SKM-1 (cell line): Measurements from ENCODE around the gene HNRNPA2B1.
"Not testable (repeated sequence)": the region's sequence is repeated elsewhere in the genome, so short reads cannot be mapped to it uniquely, and the experiment has no call there.

Experiments
- DNase-seq: peaks from one replicate; lab custom pipeline; 2025; ENCODE audit not compliant: unreplicated experiment; lab: John Stamatoyannopoulos, UW

The HNRNPA2B1 gene

GRCh38 chr7:26198133-26198780 lies 2.3 kb downstream of the HNRNPA2B1 start:
- no peak for DNase-seq

GRCh38 chr7:26197153-26198115 lies 3.1 kb downstream of the HNRNPA2B1 start:
- peak; percentile 67 for DNase-seq

DNA sequence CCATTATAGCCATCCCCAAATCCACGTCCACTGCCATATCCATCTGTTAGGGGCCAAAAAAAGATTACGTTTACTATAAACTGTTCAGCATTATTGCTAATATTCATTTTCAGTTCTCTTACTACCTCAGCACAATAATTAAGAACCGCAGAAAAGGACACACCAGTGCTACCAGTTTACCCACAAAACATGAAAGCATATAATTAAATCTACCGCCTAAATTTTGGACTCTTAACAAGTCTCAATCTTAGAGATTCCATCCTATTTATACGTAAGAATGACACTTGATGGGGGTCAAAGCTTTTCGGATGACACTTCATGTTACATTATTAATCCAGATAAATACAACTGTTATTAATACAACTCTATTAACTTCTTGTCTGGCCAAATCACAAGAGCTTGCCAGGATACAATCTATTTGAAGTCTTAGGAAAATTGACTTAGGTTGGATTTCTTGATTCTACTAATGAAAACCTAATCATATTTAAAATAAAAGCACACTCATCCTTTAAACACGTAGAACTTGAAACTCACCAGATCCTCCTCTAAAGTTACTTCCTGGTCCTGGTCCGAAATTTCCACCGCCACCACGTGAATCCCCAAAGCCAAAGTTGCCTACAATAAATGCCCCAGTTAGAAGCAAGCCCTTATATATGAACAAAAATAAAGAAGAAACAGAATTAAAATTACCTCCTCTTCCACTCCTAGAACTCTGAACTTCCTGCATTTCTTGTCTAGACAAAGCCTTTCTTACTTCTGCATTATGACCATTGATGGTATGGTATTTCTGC lies 4.5 kb downstream of the HNRNPA2B1 start:
- no peak for DNase-seq

DNA sequence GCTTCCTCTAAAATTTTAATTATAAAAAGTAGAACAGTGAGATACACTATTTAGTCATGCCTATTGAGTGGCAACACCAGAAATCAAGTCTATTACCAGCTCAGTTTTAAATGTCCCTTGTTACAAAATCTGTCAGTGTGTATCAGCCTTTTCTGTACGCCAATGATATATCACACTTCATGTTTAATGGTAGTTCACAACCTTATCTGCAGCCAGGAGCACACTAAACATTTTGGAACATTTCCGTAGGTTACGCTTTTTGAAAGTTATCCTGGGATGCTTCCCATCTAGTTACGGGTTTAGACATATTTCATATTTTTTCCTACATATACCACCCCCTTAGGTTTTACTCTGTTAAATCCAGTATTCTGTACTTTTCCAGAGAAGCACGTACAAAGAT lies 5.4 kb downstream of the HNRNPA2B1 start:
- DNase-seq: no peak

GRCh38 chr7:26194764-26195163 lies 5.8 kb downstream of the HNRNPA2B1 start:
- DNase-seq: not testable (repeated sequence)

- no peak for DNase-seq
These were observed 6.9 kb downstream of the HNRNPA2B1 start for GRCh38 chr7:26193432-26194207.

DNA sequence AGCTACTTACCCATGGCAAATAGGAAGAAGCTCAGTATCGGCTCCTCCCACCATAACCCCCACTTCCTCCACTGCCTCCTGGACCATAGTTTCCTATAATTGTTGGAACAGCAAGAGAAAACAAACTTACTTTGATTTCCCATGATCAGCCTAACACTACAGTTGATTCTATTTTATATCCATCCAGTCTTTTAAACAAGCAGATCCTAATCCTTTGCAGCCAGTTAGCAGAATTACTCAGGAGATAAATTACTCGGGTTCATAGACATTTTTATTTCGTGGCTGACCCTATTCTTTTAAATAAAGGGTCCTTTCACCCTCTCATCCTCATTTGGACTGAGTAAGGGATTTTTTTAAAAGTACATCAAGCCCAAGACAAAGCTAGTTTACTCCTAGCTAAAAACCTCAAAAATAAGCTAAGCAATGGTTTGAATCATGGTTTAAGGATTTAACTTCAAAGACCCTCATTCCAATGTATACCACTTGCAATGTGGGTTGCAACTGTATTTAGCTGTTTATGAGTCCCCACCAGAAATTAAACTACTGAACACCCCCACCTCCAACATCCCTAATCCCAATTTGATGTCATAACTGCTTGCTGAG lies 8.0 kb downstream of the HNRNPA2B1 start:
- DNase-seq: no peak

DNA sequence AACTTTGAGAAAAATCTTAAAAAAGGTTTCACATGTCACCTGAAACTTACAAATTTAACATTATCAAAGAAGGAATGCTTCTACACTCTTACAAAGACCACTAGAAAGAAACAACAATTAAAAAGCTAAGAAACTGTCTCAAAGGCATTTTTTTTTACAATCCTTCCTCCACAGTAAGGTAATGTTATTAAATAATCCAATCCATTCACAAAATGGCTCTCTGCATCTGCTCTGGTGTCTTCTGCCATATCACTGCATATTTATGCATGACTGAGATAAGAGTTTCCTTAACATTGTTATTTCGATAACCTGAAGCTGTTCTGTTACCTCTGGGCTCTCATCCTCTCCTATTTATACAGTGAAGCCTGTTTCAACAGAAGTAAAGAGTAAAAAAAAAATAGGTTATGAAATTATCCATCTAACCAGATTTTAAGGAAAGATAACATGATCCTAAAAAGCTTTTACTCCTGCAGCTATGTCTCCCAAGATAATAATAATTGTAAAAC lies 8.5 kb downstream of the HNRNPA2B1 start:
- DNase-seq: no peak

GRCh38 chr7:26191233-26191973 lies 9.1 kb downstream of the HNRNPA2B1 start:
- no peak for DNase-seq

DNA sequence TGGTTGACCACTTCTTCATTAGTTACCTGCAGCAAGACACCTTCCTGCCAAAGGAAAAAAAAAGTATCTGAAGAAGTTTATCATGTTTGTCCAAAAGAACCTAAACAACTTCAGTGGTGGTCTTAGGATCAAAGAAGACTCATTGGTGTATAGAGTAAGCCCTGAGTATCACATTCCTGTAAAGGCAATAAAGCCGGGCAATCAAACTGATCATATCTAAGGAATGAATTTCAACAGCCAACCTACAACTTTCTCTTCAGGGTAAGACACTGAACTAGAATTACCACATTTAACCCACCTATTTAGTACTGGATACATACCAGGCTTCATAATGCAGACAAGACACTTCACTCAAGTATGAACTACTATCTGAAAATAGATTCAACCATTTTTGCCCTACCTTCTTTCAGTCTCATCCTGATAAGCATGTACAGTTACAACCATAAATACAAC lies 10.1 kb downstream of the HNRNPA2B1 start:
- DNase-seq: no peak

GRCh38 chr7:26189697-26190096 lies 10.8 kb downstream of the HNRNPA2B1 start:
- no peak for DNase-seq

DNA sequence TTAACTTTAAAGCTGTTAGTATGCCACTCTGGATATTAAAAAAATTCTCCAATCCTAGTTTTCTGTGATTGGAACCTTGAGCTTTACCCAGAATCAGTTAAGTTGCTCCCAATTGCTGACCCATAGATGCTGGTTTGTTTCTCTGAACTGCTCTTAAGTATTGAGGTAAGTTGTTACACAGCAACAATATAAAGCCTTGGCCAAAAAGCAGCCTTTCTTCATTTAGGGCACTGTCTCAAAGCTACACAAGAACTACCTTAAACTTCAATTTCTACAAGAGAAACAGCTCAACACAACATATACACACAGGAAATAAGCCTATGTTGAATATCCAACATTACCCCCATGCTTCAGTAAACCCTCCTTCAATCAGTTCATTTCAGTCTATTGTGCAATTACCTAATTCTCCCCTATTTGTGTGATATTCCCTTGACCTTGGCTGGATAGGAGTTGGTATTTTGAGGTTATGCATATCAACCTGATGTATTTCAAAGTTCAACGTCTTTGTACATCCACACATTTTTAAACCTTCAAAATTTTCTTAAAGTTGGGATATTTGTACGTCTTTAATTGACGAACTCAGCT lies 11.5 kb downstream of the HNRNPA2B1 start:
- no peak for DNase-seq

DNA sequence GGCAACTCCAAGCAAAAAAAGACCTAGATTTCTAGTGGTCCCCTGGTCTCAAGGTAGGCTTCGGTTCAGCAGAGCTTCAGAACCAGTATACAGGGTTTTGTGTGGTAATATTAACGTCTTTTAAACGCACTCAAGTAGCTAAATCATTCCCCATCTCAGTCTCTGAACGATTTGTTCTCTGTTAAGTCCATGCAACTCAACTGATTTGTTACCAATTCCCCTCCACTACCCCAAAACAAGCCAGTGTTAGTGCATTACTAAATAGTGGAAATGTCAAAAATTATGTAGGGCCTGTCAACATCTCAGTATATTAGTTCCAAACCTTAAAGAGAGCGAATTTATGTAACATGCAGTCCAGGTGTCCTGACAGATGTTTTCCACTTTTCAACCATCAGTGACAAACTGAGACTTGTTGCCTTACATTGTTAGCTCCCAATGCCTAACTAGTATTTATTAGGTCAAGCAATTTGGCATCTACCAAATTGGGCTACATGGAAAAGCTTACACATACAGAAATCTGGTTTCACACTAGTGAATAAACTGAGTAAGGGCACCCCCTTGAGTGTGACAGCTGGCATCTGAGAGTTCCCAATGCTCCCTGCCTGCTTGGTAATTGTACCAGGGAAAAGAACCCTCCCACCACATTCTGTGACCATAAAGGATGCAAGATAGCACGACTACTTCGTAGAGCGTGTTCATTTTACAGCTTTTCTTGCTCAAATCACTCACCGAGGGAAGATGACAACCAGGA lies 12.2 kb downstream of the HNRNPA2B1 start:
- no peak for DNase-seq

- DNase-seq: no peak
These were observed 13.0 kb downstream of the HNRNPA2B1 start for GRCh38 chr7:26187380-26188205.

GRCh38 chr7:26186364-26187311 lies 13.9 kb downstream of the HNRNPA2B1 start:
- no peak for DNase-seq

DNA sequence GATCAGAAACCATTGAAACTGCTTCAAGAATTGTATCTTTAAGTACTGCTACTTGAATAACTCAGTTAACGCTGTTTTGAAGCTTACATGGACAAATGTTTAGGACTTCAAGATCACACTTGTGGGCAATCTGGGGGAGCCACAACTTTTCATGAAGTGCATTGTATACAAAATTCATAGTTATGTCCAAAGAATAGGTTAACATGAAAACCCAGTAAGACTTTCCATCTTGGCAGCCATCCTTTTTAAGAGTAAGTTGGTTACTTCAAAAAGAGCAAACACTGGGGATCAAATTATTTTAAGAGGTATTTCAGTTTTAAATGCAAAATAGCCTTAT lies 14.7 kb downstream of the HNRNPA2B1 start:
- no peak for DNase-seq
